ENCODE results near the gene ATP13A1.

- TF ChIP-seq, protein P1, sequence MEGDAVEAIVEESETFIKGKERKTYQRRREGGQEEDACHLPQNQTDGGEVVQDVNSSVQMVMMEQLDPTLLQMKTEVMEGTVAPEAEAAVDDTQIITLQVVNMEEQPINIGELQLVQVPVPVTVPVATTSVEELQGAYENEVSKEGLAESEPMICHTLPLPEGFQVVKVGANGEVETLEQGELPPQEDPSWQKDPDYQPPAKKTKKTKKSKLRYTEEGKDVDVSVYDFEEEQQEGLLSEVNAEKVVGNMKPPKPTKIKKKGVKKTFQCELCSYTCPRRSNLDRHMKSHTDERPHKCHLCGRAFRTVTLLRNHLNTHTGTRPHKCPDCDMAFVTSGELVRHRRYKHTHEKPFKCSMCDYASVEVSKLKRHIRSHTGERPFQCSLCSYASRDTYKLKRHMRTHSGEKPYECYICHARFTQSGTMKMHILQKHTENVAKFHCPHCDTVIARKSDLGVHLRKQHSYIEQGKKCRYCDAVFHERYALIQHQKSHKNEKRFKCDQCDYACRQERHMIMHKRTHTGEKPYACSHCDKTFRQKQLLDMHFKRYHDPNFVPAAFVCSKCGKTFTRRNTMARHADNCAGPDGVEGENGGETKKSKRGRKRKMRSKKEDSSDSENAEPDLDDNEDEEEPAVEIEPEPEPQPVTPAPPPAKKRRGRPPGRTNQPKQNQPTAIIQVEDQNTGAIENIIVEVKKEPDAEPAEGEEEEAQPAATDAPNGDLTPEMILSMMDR (conservative IDR thresholded peaks at IDR 0.05; ENCODE audit: low read depth, low read length): no peak
- TF ChIP-seq EZH2 (IDR thresholded peaks at IDR 0.05; ENCODE audit: low read length, unreplicated experiment): no peak
These were observed 39.4 kb downstream of the ATP13A1 start for GRCh38 chr19:19624032-19624570.

Data from PC-3 (cell line).